GM21576 (cell line): ENCODE data around the gene NAPEPLD.
A peak's percentile ranks its signal among the peaks of the same experiment; 100 is the strongest.
"Not testable (repeated sequence)": the region's sequence is repeated elsewhere in the genome, so short reads cannot be mapped to it uniquely, and the experiment has no call there.

Experiments used
- ATAC-seq: cut with Tn5 transposase; IDR thresholded peaks from one replicate; pipeline ENCODE4 v1.9.1; 2021; ENCODE audit warnings: mild to moderate bottlenecking, moderate library complexity; ENCODE audit not compliant: unreplicated experiment

The NAPEPLD gene

DNA sequence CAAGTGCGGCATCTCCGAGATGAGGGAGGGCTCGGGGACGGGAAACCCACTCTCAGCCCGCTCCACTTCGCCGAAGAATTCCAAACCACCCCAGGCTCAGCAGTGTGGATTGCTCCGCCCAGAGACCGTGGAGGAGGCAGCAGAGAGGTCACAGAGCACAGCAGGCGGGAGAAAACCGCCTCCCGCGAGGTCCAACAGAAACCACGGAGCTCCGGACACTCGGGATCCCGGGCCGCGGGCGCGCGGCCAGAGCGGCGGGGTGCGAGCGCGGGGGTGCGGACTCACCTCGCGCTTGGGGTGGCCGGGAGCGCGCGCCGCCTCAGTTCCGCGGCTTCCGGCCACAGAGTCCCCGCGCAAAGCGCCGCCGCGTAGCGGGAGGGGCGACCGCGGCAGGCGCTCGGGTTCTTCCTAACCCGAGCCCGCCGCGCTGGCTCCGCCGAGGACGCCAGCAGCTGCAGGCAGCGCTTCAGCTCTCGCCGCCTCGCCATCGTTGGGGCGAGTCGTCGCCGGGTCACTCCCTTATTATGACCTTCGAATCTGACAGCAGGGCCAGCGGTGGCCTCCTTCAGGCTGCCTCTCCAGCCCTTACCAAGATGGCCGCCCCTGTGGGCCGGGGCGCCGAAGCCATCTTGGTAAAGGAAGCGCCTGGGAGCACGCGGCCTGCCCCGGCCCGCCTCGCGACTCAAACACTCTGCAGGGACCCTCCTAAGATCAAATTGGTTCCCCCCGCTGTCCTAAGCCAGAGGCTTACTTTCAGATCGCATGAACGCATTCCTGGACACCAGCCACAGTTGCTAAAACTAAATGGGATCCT is at the start of gene NAPEPLD:
Gene NAPEPLD (minus strand): TSS at position 106 of the 814 bp plus-strand sequence. CDS start 20,323 bp downstream, outside the sequence.
- ATAC-seq = peak; percentile 82

DNA sequence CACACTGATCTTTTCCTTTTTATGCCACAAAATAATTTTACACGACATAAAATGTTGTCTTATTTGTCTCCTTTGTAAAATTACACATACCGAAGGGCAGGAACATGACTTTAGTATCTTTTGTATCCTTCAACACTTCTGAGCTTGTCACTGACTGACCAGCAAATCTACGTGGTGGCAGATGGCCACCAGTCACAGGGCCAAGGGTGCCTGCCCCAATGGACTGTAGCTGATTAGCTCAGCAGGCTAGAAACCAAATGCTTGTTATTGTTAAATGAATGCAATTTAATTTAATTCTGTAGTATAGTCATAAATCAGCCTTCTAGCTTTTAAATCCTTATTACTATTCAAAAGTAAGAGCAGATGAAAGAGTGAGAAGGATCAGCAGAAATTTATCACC is 49.2 kb upstream of the NAPEPLD start:
- not testable (repeated sequence) for ATAC-seq

DNA sequence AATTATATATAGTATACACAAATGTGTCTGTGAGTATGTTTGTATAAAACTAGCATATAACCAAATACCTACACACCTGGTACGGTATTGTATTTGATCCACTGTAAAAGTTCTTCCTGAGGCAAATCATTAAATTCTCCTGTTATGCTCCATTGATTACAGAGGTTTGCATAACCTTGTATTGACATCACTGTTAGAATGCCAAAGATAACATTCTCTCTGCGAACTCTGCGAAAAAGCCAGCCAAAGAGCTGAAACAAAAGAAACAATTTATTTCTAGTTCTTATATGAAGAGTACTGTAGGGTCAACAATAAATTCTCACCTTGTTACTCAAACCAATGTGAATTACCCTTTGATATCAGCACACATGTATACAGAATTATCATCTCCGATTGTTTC is 46.5 kb upstream of the NAPEPLD start:
- ATAC-seq = not testable (repeated sequence)

DNA sequence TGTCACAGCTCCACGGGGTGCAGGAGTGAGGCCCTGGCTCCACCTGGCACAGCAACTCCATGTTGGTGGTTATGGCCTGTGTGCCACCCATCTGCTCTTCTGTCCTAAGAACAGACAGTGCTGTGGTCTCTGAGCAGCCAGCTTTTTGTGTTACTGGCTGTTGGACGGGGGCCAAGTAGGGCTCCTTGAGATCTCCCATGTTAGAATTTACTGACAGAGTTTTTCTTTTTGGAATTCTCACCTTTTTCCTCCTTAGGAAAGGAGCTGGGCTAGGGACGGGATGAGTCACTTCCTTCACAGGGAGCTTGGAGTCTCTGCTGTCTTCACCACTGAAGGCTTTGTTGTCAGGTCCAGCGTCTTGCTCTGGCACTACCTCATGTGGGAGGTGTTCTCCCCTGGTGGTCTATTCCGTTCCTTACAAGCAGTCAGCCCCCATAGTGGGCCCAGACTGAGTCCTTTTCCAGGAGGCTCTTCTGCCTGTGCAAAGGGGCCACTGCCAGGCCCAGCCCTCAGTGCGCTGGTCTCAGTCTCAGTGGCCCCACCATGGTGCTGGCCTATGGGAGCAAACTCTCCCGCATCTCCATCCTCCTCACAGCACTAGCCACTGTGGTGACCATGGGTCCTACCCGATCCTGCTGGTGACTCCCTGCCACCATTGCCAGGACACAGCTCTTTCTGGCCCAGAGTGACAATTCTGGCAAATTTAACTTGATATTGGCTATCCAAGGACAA is 23.7 kb upstream of the NAPEPLD start:
- ATAC-seq = not testable (repeated sequence)

DNA sequence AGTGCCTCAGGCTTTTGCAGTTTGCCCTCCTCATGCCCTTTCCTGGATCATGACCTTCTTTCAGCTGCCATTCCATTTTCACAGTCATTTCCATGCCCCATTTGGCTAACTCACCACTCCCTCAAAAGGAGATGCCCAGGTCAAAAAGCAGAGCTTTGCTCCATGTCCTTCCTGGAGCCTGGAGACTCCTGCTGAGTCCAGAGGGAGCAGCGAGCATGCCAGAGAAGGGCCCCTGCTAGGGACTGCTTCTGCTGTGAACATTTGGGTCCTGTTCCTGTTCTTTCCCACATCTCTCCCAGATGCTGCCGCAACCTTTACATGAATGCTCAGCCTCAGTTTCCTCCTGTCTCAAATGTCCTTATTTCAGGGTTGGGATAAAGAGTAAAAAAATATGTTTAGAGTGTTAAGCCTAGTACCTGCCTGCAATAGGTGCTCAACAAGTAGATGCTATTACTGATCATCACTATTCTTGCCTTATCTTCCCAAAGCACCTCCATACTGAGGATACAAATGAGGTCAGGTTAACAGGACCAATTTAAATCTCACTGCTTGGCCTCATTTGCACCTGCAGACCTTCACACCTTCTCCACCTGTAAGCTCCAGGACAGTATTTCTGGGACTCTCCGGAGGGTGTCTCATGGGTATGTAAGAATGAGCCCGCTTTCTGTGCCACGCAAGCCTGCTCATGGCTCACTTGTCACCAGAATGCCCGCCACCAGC is 23.0 kb upstream of the NAPEPLD start:
- ATAC-seq = not testable (repeated sequence)

DNA sequence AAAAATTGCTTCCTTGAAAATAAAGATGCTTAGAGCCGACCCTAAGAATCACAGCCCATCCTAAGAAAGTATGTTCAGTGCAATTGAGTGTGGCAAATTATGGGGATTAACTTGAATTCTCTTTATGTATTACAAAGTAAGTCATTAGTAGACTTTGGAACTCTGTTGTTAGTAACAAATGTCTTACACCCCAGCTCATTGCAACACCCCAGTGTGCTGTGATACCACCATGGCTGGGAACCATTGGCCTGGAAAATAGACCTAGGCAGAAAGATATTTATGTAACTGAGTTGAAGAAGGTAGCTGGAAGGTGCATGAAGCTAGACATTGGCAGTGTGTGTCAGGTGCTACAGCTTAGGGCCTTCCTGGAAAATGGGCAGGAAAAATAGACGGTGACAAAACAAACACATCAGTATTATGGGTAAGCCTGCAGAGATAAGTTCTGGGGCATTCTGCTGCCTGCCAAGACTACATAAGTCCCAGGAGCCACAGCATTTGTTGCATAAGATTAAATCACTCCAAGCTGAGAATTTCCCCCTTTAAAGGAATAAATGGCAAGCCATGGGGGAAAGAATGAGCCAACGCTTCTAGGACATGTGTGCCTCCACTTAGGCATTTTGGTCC is 18.1 kb upstream of the NAPEPLD start:
- ATAC-seq = not testable (repeated sequence)

DNA sequence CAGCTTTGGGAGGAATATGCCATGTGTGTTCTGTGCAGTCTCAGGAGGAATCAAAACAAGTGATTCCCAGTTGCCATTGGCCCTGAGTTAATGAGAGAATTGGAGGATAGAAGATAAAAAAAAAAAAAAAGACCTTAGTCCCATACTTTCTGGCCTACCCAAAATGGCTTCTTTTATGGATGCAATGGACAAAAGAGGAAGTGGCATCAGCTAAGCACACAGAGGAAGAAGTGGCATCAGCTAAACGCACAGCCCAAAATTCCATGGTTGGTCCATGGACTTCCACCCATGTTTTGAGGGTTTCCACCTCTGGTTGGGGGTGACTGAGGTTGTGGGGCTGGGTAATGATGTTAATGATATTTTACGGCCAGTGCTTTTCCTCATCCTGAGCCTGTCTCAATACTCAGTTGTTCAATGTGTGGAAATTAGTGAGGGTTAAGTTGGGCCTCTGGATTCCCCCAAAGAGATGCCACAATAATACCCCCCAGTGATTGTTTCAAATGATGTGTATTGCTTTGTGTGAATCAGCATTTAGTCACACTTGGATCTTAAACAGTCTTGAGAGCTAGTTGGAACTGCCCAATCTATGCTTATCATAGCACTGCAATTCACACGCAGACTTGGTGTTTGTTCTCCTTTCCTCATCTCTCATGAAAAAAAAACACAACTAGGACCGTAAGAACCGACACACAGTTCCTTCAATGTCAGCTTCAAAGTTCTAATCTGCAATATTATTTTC is 14.4 kb upstream of the NAPEPLD start:
- ATAC-seq = not testable (repeated sequence)

DNA sequence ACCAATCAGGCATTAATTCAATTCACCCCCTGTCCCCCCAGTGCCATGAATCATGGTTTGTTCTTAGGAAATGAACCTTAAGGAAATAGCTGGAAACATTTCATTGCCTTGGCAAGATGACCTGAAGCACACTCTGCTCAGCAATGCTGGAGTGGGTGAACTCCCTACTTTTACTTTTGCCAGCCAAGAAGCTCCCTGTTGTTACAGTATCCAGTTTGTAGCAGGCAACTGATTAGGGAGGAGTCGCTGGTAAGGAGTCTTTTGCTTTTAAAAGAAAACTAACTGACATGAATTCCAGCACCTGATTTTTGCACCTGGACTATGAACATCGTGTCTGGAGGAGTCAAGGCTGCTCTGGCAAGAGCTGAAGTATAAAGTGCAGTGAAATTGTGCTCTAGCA is 13.7 kb upstream of the NAPEPLD start:
- ATAC-seq = not testable (repeated sequence)

DNA sequence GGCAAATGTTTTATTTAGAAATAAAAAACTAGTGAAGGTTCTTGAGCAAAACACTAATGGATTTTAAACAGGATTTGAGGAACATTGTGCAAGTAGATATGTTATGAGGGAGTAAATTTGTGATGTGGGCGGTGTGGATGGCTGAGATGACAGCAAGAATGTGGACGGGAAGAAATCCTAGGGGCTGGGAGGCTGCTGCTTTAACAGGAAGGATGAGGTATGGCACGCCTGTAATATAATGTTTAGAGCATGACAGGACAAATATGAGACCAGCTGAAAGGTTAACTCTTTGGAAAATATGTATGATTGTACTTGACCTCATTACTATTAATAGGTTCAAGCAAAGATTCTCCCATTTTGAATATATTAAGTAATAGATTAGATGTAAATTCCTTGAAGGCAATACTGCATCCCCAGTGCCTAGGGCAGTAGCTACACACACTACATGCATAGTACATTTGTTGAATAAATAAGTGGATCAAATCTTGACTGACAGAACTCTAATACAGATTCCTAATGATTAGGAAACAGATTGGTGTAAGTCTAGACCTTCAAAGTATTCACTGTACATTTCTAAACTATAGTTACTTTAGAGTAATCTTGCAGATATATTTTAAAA is 13.2 kb upstream of the NAPEPLD start:
- not testable (repeated sequence) for ATAC-seq

DNA sequence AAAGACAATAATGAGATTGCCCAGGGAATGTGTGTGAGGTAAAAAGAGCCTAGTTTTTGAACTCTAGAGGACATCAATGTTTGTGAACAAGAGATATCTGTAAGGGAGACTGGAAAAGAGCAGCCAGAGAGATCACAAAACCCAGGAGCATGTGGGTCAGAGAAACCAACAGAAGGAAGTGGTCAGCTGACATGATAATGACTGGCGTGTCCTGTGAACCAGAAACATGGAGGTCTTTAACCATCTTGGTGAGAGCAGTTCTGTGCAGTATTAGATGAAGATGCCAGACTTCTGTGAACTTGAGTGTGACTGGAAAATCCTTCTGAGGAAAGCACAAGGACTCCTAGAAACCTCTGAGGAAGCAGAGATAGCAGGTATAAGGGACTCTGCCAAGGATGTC is 10.2 kb upstream of the NAPEPLD start:
- ATAC-seq = not testable (repeated sequence)

DNA sequence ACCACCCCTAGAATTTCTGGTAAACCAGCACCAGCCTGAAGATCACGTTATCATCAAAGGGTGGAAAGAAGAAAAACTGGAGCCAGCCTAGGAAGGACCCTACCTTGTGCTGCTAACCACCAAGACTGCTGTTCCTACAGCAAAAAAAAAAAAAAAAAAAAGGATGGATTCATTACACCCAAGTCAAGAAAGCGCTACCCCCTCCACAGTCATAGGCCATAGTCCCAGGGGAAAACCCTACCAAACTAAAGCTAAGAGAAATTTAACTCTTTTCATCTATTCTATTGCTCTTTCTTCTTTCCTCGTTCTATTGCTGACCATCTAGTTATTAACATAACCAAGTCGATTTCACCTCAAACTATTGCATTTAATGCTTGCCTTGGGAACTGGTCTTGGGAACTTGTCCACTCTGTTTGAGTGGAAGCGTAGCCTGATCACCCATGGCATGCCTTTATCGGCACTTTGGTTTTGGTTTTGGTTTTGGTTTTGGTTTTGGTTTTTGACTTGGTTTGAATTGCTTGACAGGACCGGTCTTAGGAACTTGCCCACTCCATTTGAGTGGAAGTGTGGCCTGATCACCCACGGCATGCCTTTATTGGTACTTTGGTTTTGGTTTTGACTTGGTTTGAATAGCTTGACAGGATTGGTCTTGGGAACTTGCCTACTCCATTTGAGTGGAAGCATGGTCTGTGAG is 6.6 kb upstream of the NAPEPLD start:
- not testable (repeated sequence) for ATAC-seq

DNA sequence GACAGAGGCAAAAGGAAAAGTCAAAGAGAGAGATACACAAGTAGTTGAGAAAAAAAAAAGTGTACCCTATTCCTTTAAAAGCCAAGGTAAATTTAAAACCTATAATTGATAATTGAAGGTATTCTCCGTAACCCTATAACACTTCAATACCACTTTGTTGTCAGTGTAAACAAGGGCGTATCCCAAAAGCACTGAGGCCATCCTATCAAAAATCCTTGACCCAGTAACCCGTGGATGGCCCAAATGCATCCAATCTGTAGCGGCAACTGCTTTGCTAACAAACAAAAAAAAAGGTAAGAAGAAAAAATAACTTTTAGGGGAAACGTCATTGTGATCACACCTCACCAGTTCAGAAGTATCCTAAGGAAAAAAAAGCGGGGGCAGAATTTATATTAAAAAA is 5.1 kb upstream of the NAPEPLD start:
- no peak for ATAC-seq

DNA sequence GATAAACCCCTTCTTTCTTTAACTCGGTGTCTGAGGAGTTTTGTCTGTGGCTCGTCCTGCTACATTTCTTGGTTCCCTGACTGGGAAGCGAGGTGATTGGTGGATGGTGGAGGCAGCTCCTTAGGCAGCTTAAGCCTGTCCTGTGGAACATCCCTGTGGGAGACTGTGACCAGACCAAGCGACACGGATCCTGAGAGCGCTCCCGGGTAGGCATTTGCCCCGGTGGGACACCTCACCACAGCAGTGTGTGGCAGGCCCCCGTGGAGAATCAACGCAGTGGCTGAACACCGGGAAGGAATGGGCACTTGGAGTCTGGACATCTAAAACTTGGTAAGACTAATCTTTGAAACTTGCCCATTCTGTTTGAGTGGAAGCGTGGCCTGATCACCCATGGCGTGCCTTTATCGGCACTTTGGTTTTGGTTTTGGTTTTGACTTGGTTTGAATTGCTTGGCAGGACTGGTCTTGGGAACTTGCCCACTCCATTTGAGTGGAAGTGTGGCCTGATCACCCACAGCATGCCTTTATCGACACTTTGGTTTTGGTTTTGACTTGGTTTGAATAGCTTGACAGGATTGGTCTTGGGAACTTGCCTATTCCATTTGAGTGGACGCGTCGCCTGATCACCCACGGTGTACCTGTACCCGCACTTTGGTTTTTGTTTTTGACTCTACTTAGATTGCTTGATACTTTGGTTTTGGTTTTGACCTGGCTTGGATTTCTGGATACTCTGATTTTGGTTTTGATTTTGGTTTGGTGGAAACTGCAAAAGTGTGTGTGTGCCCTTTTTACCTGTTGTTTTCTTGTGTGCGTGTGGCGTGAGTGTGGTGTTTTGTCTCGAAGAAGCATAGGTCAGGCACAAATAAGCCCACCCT is 4.1 kb upstream of the NAPEPLD start:
- not testable (repeated sequence) for ATAC-seq

DNA sequence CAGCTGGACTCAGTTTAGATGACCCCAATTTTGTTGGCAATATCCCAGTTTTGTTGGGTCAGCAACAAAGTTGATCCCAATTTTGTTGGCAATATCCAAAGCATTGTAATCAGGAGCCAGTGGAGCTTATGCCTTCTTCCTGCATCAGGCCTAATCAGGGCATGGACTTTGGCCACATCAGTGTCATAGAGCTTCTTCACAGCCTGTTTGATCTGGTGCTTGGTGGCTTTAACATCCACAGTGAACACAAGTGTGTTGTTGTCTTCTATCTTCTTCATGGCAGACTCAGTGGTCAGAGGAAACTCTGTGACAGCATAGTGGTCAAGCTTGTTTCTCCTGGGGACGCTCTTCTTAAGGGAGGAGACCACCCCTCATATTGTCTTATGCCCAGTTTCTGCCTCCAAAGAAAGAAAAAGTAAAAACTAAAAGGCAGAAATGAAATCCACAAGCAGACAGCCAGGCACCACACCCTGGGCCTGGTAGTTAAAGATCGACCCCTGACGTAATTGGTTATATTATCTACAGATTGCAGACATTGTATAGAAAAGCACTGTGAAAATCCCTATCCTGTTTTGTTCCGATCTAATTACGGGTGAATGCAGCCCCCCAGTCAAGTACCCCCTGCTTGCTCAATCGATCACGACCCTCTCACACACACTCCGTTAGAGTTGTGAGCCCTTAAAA is 3.2 kb upstream of the NAPEPLD start:
- not testable (repeated sequence) for ATAC-seq

DNA sequence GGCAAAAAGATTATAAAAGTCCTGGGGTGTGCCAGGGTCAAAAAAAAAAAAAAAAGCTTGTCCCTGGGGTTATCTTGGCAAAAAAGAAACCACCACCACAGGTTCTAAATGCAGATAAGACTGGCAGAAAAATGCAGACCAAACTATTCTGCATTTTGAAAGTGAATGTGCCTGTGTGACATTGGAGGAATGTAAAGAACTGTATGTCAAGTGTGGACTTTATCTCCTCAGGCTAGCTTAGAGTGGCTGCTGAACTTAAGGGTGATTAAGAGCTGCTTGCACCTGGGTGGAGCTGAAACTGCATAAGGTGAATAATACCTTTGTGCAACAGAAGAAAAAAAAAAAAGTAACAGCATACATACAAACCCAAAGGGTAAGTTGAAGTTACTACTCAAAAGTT is 1.3 kb upstream of the NAPEPLD start:
- ATAC-seq = no peak

DNA sequence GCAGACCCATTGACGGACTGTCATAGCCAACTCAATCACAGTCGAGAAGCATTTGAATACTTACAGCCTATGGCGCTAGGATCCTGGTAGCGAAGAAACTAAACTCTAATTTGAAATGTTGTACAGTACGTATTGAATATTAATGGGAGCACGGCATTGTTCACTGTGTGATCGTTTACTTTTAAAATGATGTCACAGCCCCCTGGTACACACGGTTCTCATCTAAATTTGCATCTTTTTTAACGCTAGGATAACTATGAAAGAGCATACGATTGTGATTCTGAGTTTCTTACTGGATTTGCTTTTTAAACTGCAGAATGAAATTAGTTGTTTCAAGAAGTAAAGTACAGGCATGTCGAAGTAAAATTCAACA is 895 bp upstream of the NAPEPLD start:
- ATAC-seq = peak; percentile 2

DNA sequence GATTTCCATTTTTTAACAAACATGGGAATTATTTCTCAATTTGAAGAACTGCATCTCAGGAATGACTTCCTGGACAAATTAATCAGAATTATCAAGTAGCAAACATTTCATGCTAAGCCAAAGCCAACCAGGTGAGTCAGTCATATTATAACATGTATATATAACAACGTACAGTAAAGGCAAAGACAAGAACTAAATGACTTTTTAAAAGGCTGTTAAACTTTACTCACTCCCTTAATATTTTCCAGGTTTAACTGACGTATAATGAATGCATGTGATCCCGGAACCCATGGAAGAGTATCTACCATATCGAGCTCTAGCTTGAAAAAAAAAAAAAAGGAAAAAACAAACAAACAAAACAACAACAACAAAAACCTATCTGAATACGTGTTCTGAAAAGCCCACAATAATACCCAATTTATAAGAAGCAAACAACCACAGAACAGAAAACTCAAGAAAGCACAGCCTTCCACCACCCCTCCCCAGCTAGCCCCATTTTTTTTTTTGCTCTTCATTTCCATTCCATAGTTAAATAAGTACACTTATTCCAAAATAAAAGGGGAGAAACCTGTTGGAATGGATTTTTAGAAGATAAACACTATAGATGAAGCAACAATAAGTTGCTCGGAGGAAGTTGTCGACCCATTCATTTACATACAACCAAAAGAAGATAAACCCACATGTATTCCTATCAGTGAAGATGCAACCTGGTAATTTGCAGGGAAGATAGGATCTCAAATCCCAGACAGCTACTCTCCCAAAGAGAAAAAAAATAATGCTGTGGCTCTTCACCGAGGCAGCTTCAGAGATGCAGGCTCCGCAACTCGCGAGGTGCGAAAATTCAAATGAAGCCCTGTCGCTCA is 537 bp downstream of the NAPEPLD start:
- ATAC-seq = no peak
